Endothelial cell of umbilical vein (primary cell): Measurements from ENCODE around the gene SEL1L2. TPM values are rescaled to one million over a fixed set of nuclear protein-coding genes. Genes with fewer than 3 reads are reported as not detected.

Experiments used
- BruUV-seq: library from RNA; stranded (reverse); fragments of 400-500 nt; replicated peaks from 2 replicates; lab custom pipeline; 2021; lab: Mats Ljungman, UMichigan
- CTCF ChIA-PET: fragments of 300-600, 350-600 bp; sonication (Branson Sonifier 250); formaldehyde crosslinking; loops from one replicate; lab custom pipeline; 2021; ENCODE audit warnings: antibody characterized with exemption, inconsistent platforms; lab: Charles Lee
- POLR2A ChIA-PET: fragments of 300-600, 350-600 bp; sonication (Branson Sonifier 250); formaldehyde crosslinking; loops from one replicate; lab custom pipeline; 2021; ENCODE audit warnings: antibody characterized with exemption, inconsistent platforms; lab: Charles Lee
- DNase-seq: peaks from one replicate; pipeline ENCODE4 v3.0.0-alpha.2; 2011; ENCODE audit warnings: low read depth, low spot score
- FAIRE-seq: peaks from 2 replicates; lab custom pipeline; 2011; peaks lifted over from hg19 to GRCh38; lab: Jason Lieb, UNC
- H2AFZ ChIP-seq: 2 replicates; pipeline ENCODE4 v1.6.0; 2012; ENCODE audit warnings: low read depth, low read length, control low read depth, inconsistent platforms
- H3K27ac ChIP-seq: 2 replicates; pipeline ENCODE4 v1.5.1; 2011; ENCODE audit warnings: low read depth, mild to moderate bottlenecking, control low read depth, low read length, moderate library complexity; ENCODE audit not compliant: insufficient read depth
- H3K27me3 ChIP-seq, 2 experiments: 2 replicates each; pipeline versions ENCODE4 v1.6.0 to v1.6.1; 2011; ENCODE audit warnings: low read length in 2 of 2, mixed read lengths in 1 of 2; ENCODE audit not compliant: control insufficient read depth in 2 of 2, insufficient read depth in 2 of 2
- H3K36me3 ChIP-seq, 2 experiments: 2 replicates in 1 of 2; 3 replicates in 1 of 2; pipeline ENCODE4 v1.5.1; 2011; ENCODE audit warnings: low read length in 2 of 2, mild to moderate bottlenecking in 1 of 2, moderate library complexity in 1 of 2; ENCODE audit not compliant: control insufficient read depth in 2 of 2, insufficient read depth in 2 of 2; ENCODE audit errors: extremely low read depth in 1 of 2
- H3K4me1 ChIP-seq: 3 replicates; pipeline ENCODE4 v1.5.1; 2011; ENCODE audit warnings: mild to moderate bottlenecking, low read length; ENCODE audit not compliant: control insufficient read depth, insufficient read depth; ENCODE audit errors: extremely low read depth
- H3K4me2 ChIP-seq: 2 replicates; pipeline ENCODE4 v1.6.1; 2011; ENCODE audit warnings: low read length, control low read depth, mixed read lengths; ENCODE audit not compliant: insufficient read depth
- H3K4me3 ChIP-seq, 3 experiments: fragments of 200-600 bp in 1 of 3; sonication (generic), shearing (Covaris generic) in 1 of 3; replicated peaks in 1 of 3; 2 replicates each; pipeline ENCODE4 v1.5.1; 2011 to 2016; ENCODE audit warnings: control low read depth in 3 of 3, low read length in 3 of 3, mild to moderate bottlenecking in 2 of 3, inconsistent platforms in 1 of 3, low read depth in 1 of 3, moderate library complexity in 1 of 3; ENCODE audit not compliant: insufficient read depth in 1 of 3
- H3K79me2 ChIP-seq: 2 replicates; pipeline ENCODE4 v1.6.0; 2012; ENCODE audit warnings: low read length, inconsistent platforms; ENCODE audit not compliant: control insufficient read depth, insufficient read depth
- H3K9ac ChIP-seq: replicated peaks from 2 replicates; pipeline ENCODE3; 2011; ENCODE audit warnings: low read length, control low read depth; ENCODE audit not compliant: insufficient read depth; ENCODE audit errors: extremely low read depth
- H3K9me1 ChIP-seq: replicated peaks from 3 replicates; pipeline ENCODE4 v1.6.0; 2011; ENCODE audit warnings: mild to moderate bottlenecking, low read length; ENCODE audit not compliant: control insufficient read depth, insufficient read depth; ENCODE audit errors: extremely low read depth
- H3K9me3 ChIP-seq: replicated peaks from 2 replicates; pipeline ENCODE4 v1.5.1; 2012; ENCODE audit warnings: low read length, inconsistent platforms; ENCODE audit not compliant: control insufficient read depth, insufficient read depth
- H4K20me1 ChIP-seq: replicated peaks from 2 replicates; pipeline ENCODE3; 2011; ENCODE audit warnings: mild to moderate bottlenecking, low read length; ENCODE audit not compliant: control insufficient read depth, insufficient read depth; ENCODE audit errors: extremely low read depth
- EZH2 ChIP-seq: IDR thresholded peaks from 2 replicates; pipeline ENCODE4 v1.6.1; 2012; ENCODE audit warnings: borderline replicate concordance, low read depth, mild to moderate bottlenecking, moderate library complexity, low read length, inconsistent platforms; ENCODE audit not compliant: severe bottlenecking
- FOS ChIP-seq: IDR thresholded peaks from 2 replicates; pipeline ENCODE4 v1.6.1; 2011; ENCODE audit warnings: mild to moderate bottlenecking, low read length, moderate library complexity, borderline replicate concordance; ENCODE audit not compliant: insufficient read depth
- GATA2 ChIP-seq: IDR thresholded peaks from 2 replicates; pipeline ENCODE4 v1.7.0; 2011; ENCODE audit warnings: low read depth, mild to moderate bottlenecking, moderate library complexity, mixed read lengths, low read length; ENCODE audit not compliant: insufficient read length, insufficient read depth
- MAX ChIP-seq: IDR thresholded peaks from 2 replicates; pipeline ENCODE4 v1.6.1; 2011; ENCODE audit not compliant: insufficient read depth, insufficient read length
- MYC ChIP-seq: IDR thresholded peaks from one replicate; pipeline ENCODE4 v1.6.1; 2011; ENCODE audit warnings: mild to moderate bottlenecking, low read depth, low read length
- POLR2A ChIP-seq: IDR thresholded peaks from 2 replicates; pipeline ENCODE4 v1.6.1; 2012; ENCODE audit warnings: low read depth, mild to moderate bottlenecking, control low read depth, low read length
- dilution Hi-C: fragments of 300-500 bp; cut with MboI; formaldehyde crosslinking; loops from one replicate; pipeline ENCODE4 v1.15.0; 2019; ENCODE audit warnings: low sequenced_read_pairs; ENCODE audit not compliant: extremely low pct_ligation_motif_present
- intact Hi-C: fragments of 100-400 bp; cut with micrococcal nuclease; formaldehyde crosslinking; loops from one replicate; pipeline ENCODE4 v1.10.0; 2022
- polyA plus RNA-seq, 4 experiments: library from polyadenylated mRNA; depleted of rRNA in 3 of 4; stranded (reverse) in 3 of 4; unstranded in 1 of 4; fragments of >200 nt; gene quantifications; 2 replicates each; pipeline versions ENCODE4 v1.2.1 to v1.2.3, GENCODE V29; 2011 to 2012; ENCODE audit warnings: missing spikeins in 1 of 4
- total RNA-seq: library from RNA; stranded (reverse); gene quantifications from 2 replicates; pipeline ENCODE4 v1.2.3, GENCODE V29; 2021
- TF ChIP-seq, protein P1 (sequence below), 2 donors: IDR thresholded peaks; 1 replicate in 1 of 2; 2 replicates in 1 of 2; pipeline ENCODE4 v1.5.1; 2011; ENCODE audit warnings: low read length in 2 of 2, mild to moderate bottlenecking in 2 of 2, moderate library complexity in 2 of 2, control low read depth in 1 of 2, inconsistent platforms in 1 of 2, low read depth in 1 of 2; ENCODE audit not compliant: insufficient read depth in 1 of 2; ENCODE audit errors: extremely low read depth in 1 of 2

Gene SEL1L2
- total and polyA plus RNA-seq, 2 donors (not counting 3 experiments of a cell fraction or from before 2014, with no cell fraction given), result not detected

DNA sequence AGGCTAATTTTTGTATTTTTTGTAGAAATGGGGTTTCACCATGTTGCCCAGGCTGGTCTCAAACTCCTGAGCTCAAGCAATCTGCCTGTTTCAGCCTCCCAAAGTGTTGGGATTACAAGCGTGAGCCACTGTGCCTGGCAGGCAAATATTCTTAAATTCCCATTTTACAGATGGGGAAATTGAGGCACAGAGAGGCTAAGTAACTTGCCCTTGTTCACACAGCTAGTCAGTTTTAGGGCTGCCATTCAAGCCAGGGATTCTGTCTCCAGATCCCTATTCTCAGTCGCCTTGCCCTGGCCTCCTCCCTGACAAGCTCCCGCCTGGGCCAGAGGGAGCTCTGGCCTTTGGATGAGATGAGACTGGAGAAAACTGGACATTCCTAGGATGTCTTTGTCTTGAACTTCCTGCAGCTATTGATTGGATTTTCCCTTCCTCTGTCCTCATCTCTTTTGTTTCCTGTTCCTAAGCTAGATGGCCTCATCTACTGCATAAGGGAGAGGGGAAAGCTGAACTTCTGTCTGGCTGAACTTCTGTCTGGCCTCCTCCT is 115.1 kb downstream of the SEL1L2 start:
- no peak overlapping the region for H3K27ac ChIP-seq
- H3K4me3 ChIP-seq, result no peak overlapping the region
- H4K20me1 ChIP-seq, result no peaks in the 10 kb centered on the region
- no peak overlapping the region for H3K4me2 ChIP-seq
- H3K36me3 ChIP-seq, result no peaks in the 10 kb centered on the region
- intact Hi-C loops, result no loop called here
- dilution Hi-C loops, result no loop called here
- H3K9me3 ChIP-seq, result no peaks in the 10 kb centered on the region
- POLR2A ChIA-PET, result no interaction called here
- H3K9me1 ChIP-seq, result no peaks in the 10 kb centered on the region
- CTCF ChIA-PET, result no interaction called here
- no peak for TF ChIP-seq MAX
- TF ChIP-seq, protein P1, sequence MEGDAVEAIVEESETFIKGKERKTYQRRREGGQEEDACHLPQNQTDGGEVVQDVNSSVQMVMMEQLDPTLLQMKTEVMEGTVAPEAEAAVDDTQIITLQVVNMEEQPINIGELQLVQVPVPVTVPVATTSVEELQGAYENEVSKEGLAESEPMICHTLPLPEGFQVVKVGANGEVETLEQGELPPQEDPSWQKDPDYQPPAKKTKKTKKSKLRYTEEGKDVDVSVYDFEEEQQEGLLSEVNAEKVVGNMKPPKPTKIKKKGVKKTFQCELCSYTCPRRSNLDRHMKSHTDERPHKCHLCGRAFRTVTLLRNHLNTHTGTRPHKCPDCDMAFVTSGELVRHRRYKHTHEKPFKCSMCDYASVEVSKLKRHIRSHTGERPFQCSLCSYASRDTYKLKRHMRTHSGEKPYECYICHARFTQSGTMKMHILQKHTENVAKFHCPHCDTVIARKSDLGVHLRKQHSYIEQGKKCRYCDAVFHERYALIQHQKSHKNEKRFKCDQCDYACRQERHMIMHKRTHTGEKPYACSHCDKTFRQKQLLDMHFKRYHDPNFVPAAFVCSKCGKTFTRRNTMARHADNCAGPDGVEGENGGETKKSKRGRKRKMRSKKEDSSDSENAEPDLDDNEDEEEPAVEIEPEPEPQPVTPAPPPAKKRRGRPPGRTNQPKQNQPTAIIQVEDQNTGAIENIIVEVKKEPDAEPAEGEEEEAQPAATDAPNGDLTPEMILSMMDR (IDR thresholded peaks at IDR 0.05; ENCODE audit: extremely low read depth in 1 of 2, insufficient read depth in 1 of 2, low read depth in 1 of 2, low read length in 2 of 2), result no peak
- no peaks in the 10 kb centered on the region for H3K4me1 ChIP-seq
- H3K9ac ChIP-seq, result no peak overlapping the region
- no peaks in the 10 kb centered on the region for H3K79me2 ChIP-seq
- FAIRE-seq (no peak), DNase-seq (no peak)
- H3K27me3 ChIP-seq, result no peaks in the 10 kb centered on the region
- H2AFZ ChIP-seq, result no peak overlapping the region
- no TSS peak for BruUV-seq

GRCh38 chr20:13874394-13875157 is 115.8 kb downstream of the SEL1L2 start:
- Histone ChIP-seq H3K27me3 (no peaks in the 10 kb centered on the region), H3K9me3 (no peaks in the 10 kb centered on the region), H3K36me3 (no peaks in the 10 kb centered on the region), H3K4me1 (no peaks in the 10 kb centered on the region), H3K9ac (no peak overlapping the region), H3K4me3 (no peak overlapping the region), H3K4me2 (no peak overlapping the region), H3K27ac (no peak overlapping the region), H2AFZ (no peak overlapping the region), H4K20me1 (no peaks in the 10 kb centered on the region), H3K79me2 (no peaks in the 10 kb centered on the region), H3K9me1 (no peaks in the 10 kb centered on the region)
- no peak for DNase-seq
- CTCF ChIA-PET, result no interaction called here
- TF ChIP-seq FOS (no peak), GATA2 (no peak), MYC (no peak), EZH2 (no peak), POLR2A (no peak), MAX (no peak)
- intact Hi-C loops (no loop called here), dilution Hi-C loops (no loop called here)
- no TSS peak for BruUV-seq
- FAIRE-seq, result no peak
- POLR2A ChIA-PET, result no interaction called here
